ENCODE data around the gene ENTPD3.

Gene ENTPD3

GRCh38 chr3:40463579-40463978 is 76.6 kb downstream of the ENTPD3 start:
- no peak for DNase-seq

DNA sequence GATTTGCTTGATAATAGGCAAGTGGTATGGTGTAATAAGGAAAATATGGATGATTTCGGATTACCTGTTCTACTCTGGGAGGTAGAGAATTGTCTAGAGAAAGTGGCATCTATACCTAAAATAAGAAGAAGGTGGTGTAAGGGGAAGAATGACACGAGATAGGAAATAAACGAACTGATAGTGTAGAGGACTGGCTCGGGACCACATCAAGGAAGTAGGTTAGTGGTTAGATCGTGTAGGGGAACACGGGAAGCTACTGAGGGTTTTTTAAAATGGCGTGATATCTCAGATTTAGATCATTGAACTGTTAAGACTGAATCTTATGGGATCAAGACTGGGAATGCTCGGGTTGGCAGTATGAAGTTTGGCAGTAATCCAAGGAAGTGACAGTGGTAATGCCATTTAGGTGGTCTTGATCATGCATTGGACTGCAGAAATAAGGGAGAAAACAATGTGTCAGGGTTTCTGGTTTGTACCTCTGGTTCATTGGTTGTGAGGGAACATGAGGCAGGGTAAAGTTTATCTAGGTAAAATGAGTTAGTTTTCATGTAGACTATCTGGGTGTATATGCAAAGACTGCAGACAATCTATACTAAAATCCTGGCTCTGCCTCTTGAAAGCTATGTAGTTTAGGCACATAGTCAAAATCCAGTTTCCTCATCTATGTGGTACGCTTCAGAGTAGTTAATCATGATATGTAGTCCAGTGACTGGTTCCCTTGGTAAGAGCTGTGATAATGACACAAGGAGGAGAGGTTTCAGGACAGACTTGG is 77.5 kb downstream of the ENTPD3 start:
- DNase-seq, result no peak

GRCh38 chr3:40465111-40465407 is 78.1 kb downstream of the ENTPD3 start:
- DNase-seq, result no peak

DNA sequence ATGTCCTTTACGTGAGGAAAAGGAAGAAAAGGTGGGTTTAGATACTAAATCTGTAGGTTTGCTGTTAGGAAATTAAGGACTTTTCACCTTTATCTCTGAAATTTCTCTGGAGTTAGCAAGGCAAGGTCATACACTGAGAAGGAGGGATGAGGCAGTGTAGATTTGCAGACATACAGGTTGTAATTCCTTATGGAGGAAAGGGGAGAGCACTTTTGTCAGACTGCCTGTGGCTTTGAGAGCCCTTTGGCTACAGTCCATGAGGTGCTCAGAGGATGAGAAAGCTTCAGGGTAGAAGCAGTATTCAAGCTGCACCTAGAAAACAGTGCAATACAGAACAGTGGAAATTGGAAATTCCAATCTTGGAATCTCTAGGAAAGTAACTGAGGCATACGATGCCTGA is 78.5 kb downstream of the ENTPD3 start:
- no peak for DNase-seq

DNA sequence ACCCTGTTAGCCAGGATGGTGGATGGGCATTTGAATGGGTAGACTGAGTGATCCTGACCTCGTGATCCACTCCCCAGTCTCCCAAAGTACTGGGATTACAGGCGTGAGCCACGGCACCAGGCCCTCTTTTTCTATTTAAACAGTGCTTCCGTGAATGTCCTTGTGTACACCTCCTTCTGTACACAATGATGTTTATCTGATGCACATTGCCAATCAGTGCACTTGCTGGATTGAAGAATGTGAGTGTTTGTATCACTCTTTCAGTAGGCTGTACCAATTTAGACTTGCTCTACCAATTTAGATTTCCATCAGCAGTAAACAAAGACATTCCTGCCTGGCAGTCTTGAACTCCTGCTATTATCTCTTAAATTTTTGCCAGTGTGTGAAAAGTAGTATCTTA is 81.0 kb downstream of the ENTPD3 start:
- DNase-seq, result no peak

DNA sequence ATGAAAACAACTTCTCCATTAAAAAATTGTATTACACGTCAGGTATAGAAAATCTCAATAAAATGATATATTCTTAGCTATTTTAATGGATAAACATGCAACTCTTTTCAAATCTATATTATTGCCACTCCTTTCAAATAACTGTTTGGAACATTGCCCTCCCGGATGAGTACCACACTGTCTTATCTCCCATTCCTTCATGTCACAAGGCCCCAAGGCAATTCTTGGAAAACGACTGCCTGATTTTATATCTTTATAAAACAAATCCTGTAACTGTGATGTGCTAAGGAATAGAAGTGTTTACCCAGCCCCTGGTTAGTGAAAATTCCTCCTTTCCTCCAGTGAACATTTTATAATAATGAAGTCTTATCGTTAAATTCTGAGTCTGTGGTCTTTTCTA is 83.7 kb downstream of the ENTPD3 start:
- DNase-seq, result no peak

DNA sequence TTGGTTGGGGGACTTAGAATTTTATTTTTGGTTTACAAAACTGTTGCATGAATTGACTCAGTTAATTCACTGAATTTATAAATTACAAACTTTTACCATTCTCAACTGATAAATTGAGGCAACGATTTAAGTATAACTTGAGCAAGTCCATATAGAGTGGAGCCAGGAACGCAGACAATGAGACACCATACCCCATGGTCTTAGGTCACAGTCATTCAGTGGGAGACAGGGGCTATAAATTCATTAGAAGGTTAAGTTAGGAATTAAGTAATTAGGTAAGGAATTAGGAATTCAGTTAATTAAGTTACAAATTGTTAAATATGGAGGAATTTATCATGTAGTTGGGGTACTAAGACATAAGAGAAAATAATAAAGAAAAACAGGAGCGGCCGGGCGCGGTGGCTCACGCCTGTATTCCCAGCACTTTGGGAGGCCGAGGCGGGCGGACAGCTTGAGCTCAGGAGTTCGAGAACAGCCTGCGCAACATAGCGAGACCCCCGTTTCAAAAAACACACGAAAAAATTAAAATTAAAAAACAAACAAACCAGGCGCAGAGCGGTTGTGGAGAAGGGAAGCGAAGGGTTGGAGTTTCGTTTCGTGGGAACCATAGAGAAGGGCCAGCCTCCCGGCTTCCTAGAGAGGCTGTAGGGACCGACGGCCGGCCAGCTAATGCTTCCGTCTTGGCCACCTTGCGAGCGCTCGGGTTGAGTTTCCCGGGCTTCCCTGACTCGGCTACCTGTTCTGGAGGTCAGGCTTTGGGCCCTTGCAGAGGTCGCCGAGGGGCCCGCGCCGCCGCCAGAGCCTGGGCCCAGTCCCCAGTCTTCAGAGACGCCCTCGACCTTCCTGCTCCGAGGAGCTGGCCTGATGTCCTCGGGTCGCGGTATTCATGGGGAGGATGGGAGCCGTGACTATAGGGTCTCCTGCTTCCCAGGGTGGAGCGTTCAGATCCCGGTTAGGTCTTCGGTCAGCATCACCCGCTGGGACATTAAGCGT is 89.8 kb downstream of the ENTPD3 start, which contains the start of gene ZNF619:
TSS of gene ZNF619 (plus strand) at position 645 of the 993 bp plus-strand sequence. CDS start 858 bp downstream, outside the sequence.
- DNase-seq, result peak; percentile 81

- DNase-seq, result no peak
Observed at GRCh38 chr3:40477666-40478065, 90.7 kb downstream of the ENTPD3 start.

Data from RPMI8226 (cell line).